Testis (tissue), 2 donors: ENCODE data around the gene SHE.

Experiments used
- CTCF ChIP-seq, 3 experiments: fragments of 450-650 bp in 2 of 3; fragments of 200-600 bp in 1 of 3; sonication (generic) in 1 of 3; IDR thresholded peaks; one replicate each; pipeline ENCODE4 v1.5.1; 2016 to 2019; ENCODE audit warnings: antibody characterized with exemption in 3 of 3, mild to moderate bottlenecking in 2 of 3, moderate library complexity in 1 of 3
- POLR2A ChIP-seq: fragments of 450-650 bp; IDR thresholded peaks from one replicate; pipeline ENCODE4 v1.6.1; 2017; ENCODE audit warnings: antibody characterized with exemption, mild to moderate bottlenecking, moderate library complexity

GRCh38 chr1:154442006-154442740, 60.0 kb downstream of the SHE start:
- TF ChIP-seq CTCF (IDR thresholded peaks at IDR 0.05) (no peak), POLR2A (no peak)
